ENCODE measurements around the gene OXT.

OXT gene

DNA sequence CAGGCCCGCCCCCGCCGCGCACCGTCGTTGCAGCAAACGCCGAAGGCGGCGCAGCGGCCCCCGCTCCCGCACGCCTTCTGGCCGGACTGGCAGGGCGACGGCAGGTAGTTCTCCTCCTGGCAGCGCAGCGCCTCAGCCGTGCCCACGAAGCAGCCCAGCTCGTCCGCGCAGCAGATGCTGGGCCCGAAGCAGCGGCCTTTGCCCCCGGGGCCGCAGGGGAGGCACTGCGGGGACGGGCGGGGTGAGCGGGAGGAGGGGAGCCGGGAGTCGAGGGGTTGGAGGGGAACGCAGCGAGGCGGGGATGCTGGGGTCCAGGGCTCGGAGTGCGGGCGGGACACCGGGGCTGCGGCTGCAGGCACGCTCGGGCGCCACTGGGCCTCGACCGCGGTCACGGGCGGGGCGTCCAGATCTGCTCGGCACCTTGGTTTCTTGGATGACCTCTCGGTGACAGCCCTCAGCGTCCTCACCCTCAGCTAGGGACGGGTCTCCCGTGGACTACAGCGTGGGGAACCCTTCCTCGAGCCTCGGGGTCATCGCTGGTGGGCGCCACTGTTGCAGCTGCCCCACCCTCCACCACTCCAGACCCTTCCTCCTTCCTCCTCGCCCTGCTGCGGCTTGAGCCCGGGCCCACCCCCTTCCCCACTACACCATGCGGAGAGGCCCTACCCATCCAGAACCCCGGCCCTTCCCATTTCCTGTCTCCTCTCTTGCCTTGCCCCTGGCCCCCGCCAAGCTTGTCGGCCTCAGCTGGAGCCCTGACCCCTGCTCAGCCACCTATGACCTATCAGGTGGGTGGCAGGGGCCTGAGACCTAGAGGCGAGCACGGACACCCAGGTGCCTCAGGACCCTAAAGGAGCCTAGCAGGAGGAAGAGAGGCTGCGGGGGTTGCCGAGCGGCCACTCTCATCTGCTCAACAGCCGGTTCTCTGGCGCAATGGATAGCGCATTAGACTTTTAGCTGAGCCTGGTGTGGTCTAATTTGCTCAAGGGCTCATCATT, 11.8 kb downstream of the OXT start:
- no peak overlapping the region for H3K4me3 ChIP-seq (ENCODE audit: low read depth, low read length)
- TF ChIP-seq, protein P1, sequence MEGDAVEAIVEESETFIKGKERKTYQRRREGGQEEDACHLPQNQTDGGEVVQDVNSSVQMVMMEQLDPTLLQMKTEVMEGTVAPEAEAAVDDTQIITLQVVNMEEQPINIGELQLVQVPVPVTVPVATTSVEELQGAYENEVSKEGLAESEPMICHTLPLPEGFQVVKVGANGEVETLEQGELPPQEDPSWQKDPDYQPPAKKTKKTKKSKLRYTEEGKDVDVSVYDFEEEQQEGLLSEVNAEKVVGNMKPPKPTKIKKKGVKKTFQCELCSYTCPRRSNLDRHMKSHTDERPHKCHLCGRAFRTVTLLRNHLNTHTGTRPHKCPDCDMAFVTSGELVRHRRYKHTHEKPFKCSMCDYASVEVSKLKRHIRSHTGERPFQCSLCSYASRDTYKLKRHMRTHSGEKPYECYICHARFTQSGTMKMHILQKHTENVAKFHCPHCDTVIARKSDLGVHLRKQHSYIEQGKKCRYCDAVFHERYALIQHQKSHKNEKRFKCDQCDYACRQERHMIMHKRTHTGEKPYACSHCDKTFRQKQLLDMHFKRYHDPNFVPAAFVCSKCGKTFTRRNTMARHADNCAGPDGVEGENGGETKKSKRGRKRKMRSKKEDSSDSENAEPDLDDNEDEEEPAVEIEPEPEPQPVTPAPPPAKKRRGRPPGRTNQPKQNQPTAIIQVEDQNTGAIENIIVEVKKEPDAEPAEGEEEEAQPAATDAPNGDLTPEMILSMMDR (IDR thresholded peaks at IDR 0.05; ENCODE audit: low read depth, low read length) = no peak

- TF ChIP-seq, protein P1 (IDR thresholded peaks at IDR 0.05; ENCODE audit: low read depth, low read length) = no peak
Measured at GRCh38 chr20:3084283-3084985, 13.0 kb downstream of the OXT start, which contains the start of gene AVP. AVP (minus strand) TSS chr20:3084724; CDS start chr20:3084674, 50 bp downstream.

GRCh38 chr20:3084986-3085360, 13.6 kb downstream of the OXT start:
- TF ChIP-seq, protein P1 (IDR thresholded peaks at IDR 0.05; ENCODE audit: low read depth, low read length) = no peak
- no peak overlapping the region for H3K4me3 ChIP-seq (ENCODE audit: low read depth, low read length)

More at GRCh38 chr20:3084283-3084985, 13.0 kb downstream of the OXT start, which contains the start of gene AVP:
- no peak within 1 kb of the TSS for H3K4me3 ChIP-seq (ENCODE audit: low read depth, low read length)

- TF ChIP-seq, protein P1 (IDR thresholded peaks at IDR 0.05; ENCODE audit: low read depth, low read length) = no peak
- no peak overlapping the region for H3K4me3 ChIP-seq (ENCODE audit: low read depth, low read length)
Measured at GRCh38 chr20:3085571-3086072, 14.2 kb downstream of the OXT start.

DNA sequence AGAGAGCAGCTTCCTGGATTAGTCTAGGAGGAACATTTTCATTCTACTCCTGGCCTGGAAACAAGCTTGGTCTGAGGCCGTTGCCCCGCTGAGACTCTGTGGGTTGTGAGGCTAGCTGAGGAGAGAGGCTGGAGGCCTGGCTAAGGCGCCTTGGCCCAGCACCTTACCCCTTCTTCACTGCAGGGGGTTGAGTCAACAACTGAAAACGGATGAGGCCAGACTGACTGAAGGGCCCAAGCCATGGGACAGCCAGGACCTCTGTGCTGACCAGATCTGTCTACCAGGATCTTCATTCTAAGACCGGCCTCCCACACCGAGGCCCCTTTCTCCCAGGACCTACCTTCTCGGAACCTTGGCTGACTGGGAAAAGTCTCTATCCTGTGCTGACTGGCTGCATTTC, 16.6 kb downstream of the OXT start:
- TF ChIP-seq, protein P1 (IDR thresholded peaks at IDR 0.05; ENCODE audit: low read depth, low read length) = no peak
- no peak overlapping the region for H3K4me3 ChIP-seq (ENCODE audit: low read depth, low read length)

DNA sequence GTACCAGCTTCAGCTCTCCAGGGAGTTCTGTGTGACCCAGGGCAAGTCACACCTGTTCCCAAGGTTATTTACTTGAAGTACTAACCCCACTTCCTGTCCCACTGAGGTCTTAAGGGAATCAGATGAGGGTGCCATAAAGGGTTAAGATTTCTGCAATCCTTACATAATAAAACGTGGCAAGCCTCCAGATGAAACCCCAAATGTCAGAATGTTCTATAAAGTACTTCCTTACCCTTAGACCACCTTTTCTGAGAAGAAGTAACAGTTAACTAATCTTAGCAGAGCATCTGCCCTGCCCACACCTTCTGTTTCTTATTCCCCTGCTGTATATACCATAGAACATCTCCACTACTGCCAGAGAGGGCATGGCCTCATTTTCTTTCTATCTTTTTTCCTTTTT, 19.1 kb downstream of the OXT start:
- no peak overlapping the region for H3K4me3 ChIP-seq (ENCODE audit: low read depth, low read length)
- TF ChIP-seq, protein P1 (IDR thresholded peaks at IDR 0.05; ENCODE audit: low read depth, low read length) = no peak

All from WI38 (cell line).